Ovary (tissue), 9 donors: Measurements from ENCODE around the gene HNRNPH3. TPM values are rescaled to one million over a fixed set of nuclear protein-coding genes. Genes with fewer than 3 reads are reported as not detected.
"Not testable (repeated sequence)": the region's sequence is repeated elsewhere in the genome, so short reads cannot be mapped to it uniquely, and the experiment has no call there.

Experiments used
- DNase-seq, 5 donors: peaks; one replicate each; pipeline ENCODE4 v3.0.0-alpha.2; 2019 to 2020
- H3K27ac ChIP-seq, 2 donors: fragments of 200-600 bp; one replicate each; pipeline versions ENCODE4 v1.5.1 to v1.8.0; 2019 to 2022
- H3K27me3 ChIP-seq: fragments of 200-600 bp; one replicate; pipeline ENCODE4 v1.8.0; 2022
- H3K36me3 ChIP-seq: fragments of 200-600 bp; sonication (generic); one replicate; pipeline ENCODE4 v1.5.1; 2019
- H3K4me1 ChIP-seq: one replicate; pipeline ENCODE4 v1.8.1; 2013; ENCODE audit warnings: mild to moderate bottlenecking, moderate library complexity; ENCODE audit not compliant: insufficient read depth
- H3K4me3 ChIP-seq: fragments of 200-600 bp; sonication (generic); one replicate; pipeline ENCODE4 v1.5.1; 2017
- H3K9me3 ChIP-seq, 2 donors: fragments of 200-600 bp in 1 of 2; sonication (generic) in 1 of 2; one replicate each; pipeline versions ENCODE4 v1.5.1 to v1.8.1; 2013 to 2019; ENCODE audit warnings: mild to moderate bottlenecking in 1 of 2, moderate library complexity in 1 of 2
- EP300 ChIP-seq: sonication (generic); formaldehyde crosslinking; IDR thresholded peaks from one replicate; pipeline ENCODE4 v1.6.1; 2017; ENCODE audit warnings: antibody characterized with exemption
- POLR2A ChIP-seq: fragments of 450-650 bp; IDR thresholded peaks from one replicate; pipeline ENCODE4 v1.6.1; 2017; ENCODE audit warnings: antibody characterized with exemption, mild to moderate bottlenecking, moderate library complexity
- WGBS, 3 donors: extraction: QIAGEN DNeasy Blood & Tissue Kit in 1 of 3; methylation state at CpG; one replicate each; pipeline versions ENCODE4 v1.1.5 to v1.1.7; 2013 to 2017; 5-methylcytosine and 5-hydroxymethylcytosine counted together
- intact Hi-C, 4 donors: fragments of 100-400 bp; cut with DNase I; formaldehyde crosslinking; loops; one replicate each; pipeline versions ENCODE4 v1.11.0 to v1.15.1; 2022 to 2023
- polyA plus RNA-seq, 2 donors: library from polyadenylated mRNA; stranded (reverse); fragments of 200-250 nt in 1 of 2; fragments of 350-450 nt in 1 of 2; fragmentation: Illumina TruSeq in 1 of 2; extraction: RNeasy Lipid Tissue Mini Kit (QIAGEN cat#74804) in 1 of 2; gene quantifications; one replicate each; pipeline ENCODE4 v1.2.3, GENCODE V29; 2013 to 2014
- total RNA-seq, 7 donors: library from RNA; depleted of rRNA in 2 of 7; stranded (reverse); fragments of >200 nt in 2 of 7; fragmentation: NEBNext Ultra II Directional in 3 of 7; extraction: Animal tissue kit (Norgen Biotek cat#: 25700) in 3 of 7; gene quantifications; one replicate each; pipeline versions ENCODE4 v1.1.0 to v1.2.4, GENCODE V29; 2016 to 2023
- TF ChIP-seq, protein P1 (sequence below), 3 donors: fragments of 450-650 bp in 2 of 3; fragments of 200-600 bp in 1 of 3; IDR thresholded peaks; one replicate each; pipeline versions ENCODE4 v1.5.1 to v1.8.0; 2016 to 2022; ENCODE audit warnings: antibody characterized with exemption in 3 of 3, mild to moderate bottlenecking in 1 of 3
- donor health status: DM: no; HTN: no; CAD: no; lungs with moderate emphysema.
- donor health status: DM: no; HTN: no; CAD: no.
- donor health status: Bipolar disorder and iron deficiency.
- donor health status: DM: yes; HTN: yes; CAD: no.
- donor health status: DM: no; HTN: no; CAD: no.
- donor health status: DM: yes; HTN: yes; CAD: no.

The HNRNPH3 gene
- total and polyA plus RNA-seq, 9 donors = 38.9 to 337 (median 123) TPM

DNA sequence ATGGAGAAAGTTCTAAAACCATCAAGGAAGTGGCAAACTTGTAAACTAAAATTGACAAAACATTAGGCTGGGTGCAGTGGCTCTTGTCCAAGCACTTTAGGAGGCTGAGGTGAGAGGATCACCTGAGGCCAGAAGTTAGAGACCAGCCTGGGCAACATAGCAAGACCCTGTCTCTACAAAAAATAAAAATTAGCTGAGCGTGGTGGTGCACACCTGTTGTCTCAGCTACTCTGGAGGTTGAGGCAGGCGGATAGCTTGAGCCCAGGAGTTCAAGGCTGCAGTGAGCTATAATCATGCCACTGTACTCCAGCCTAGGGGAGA is 29.4 kb upstream of the HNRNPH3 start:
- H3K27me3 ChIP-seq = no peaks in the 10 kb centered on the region
- no peaks in the 10 kb centered on the region for H3K36me3 ChIP-seq
- intact Hi-C loops = no loop called here
- H3K4me1 ChIP-seq = no peaks in the 10 kb centered on the region
- DNase-seq = no peak
- WGBS, 3 donors = 30 to 69% (median 32%) methylated on average over 2 of the region's 2 CpGs
- no peak overlapping the region for H3K4me3 ChIP-seq
- TF ChIP-seq EP300 (no peak), POLR2A (no peak)
- TF ChIP-seq, protein P1, sequence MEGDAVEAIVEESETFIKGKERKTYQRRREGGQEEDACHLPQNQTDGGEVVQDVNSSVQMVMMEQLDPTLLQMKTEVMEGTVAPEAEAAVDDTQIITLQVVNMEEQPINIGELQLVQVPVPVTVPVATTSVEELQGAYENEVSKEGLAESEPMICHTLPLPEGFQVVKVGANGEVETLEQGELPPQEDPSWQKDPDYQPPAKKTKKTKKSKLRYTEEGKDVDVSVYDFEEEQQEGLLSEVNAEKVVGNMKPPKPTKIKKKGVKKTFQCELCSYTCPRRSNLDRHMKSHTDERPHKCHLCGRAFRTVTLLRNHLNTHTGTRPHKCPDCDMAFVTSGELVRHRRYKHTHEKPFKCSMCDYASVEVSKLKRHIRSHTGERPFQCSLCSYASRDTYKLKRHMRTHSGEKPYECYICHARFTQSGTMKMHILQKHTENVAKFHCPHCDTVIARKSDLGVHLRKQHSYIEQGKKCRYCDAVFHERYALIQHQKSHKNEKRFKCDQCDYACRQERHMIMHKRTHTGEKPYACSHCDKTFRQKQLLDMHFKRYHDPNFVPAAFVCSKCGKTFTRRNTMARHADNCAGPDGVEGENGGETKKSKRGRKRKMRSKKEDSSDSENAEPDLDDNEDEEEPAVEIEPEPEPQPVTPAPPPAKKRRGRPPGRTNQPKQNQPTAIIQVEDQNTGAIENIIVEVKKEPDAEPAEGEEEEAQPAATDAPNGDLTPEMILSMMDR (IDR thresholded peaks at IDR 0.05) = no peak
- no peaks in the 10 kb centered on the region for H3K9me3 ChIP-seq
- H3K27ac ChIP-seq = no peak overlapping the region

DNA sequence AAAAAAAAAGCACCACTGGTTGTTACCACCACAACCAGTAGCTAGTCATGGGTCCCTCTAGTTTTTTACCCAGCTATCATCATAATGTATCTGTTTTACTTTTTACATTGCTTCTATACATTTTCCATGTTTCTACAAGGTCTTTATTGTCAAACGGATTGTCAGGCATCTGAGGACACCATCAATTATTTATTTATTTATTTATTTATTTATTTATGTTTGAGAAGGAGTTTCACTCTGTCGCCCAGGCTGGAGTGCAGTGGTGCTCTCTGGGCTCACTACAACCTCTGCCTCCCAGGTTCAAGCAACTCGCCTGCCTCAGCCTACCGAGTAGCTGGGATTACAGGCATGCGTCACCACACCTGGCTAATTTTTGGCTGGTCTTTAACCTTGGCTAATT is 29.0 kb upstream of the HNRNPH3 start:
- Histone ChIP-seq H3K27ac (no peak overlapping the region), H3K36me3 (no peaks in the 10 kb centered on the region), H3K27me3 (no peaks in the 10 kb centered on the region), H3K4me3 (no peak overlapping the region), H3K9me3 (no peaks in the 10 kb centered on the region), H3K4me1 (no peaks in the 10 kb centered on the region)
- DNase-seq = no peak
- TF ChIP-seq, protein P1 (IDR thresholded peaks at IDR 0.05) = no peak
- TF ChIP-seq POLR2A (no peak), EP300 (no peak)
- intact Hi-C loops = no loop called here
- 71 to 82% (median 73%) methylated on average over 5 of the region's 5 CpGs for WGBS, 3 donors

DNA sequence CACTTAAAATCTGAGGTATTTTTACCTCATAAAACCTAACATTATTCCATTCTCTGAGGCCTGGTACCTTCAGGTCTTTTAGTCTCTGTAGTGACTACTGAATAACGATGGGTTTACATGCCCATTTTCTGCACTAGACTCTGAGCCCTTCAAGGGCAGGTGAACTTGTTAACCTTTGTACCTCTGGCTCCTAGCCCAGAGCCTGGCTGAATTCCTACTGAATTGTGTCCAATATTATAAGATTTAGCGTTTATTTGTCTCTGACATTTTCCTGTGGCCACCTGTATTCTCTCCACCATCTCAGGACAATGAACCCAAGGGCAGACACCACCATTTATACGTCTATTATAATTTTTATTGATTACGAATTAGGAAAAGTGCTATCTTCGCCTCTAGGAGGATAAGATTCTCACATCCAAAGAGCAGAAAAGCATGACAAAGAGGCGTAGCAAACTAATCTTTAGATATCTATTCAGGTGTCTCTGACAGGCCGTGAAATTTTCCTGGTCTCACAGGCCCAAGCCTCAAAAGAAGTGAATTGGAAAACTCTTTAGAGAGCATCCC is 27.9 kb upstream of the HNRNPH3 start:
- Histone ChIP-seq H3K9me3 (no peaks in the 10 kb centered on the region), H3K27me3 (no peaks in the 10 kb centered on the region), H3K27ac (no peak overlapping the region), H3K36me3 (no peaks in the 10 kb centered on the region), H3K4me3 (no peak overlapping the region), H3K4me1 (no peaks in the 10 kb centered on the region)
- intact Hi-C loops = no loop called here
- TF ChIP-seq POLR2A (no peak), EP300 (no peak)
- TF ChIP-seq, protein P1 (IDR thresholded peaks at IDR 0.05) = no peak
- no peak for DNase-seq
- WGBS, 3 donors = 63 to 72% (median 65%) methylated on average over 7 of the region's 7 CpGs

DNA sequence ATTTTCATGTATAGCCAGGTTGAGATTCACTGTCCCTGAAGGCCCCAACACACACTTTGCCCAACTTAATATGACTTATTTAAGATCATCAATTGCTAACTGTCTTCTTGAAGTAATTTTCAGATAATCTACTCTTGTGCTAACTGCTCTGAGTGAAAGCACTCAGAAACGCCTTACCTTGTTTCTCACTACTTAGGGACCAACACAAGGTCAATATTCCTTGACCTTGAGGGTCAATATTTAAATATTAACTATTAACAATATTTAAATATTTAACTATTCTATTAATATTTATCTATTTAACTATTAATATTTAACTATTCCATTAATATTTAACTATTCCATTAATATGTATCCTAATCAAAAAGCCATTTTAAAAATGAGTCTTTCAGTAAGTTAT is 26.0 kb upstream of the HNRNPH3 start:
- 0 to 54% (median 0%) methylated on average over 1 of the region's 1 CpG for WGBS, 3 donors
- H3K36me3 ChIP-seq = no peaks in the 10 kb centered on the region
- H3K27ac ChIP-seq = no peak overlapping the region
- DNase-seq = no peak
- no peak for TF ChIP-seq EP300
- TF ChIP-seq POLR2A = no peak
- TF ChIP-seq, protein P1 (IDR thresholded peaks at IDR 0.05) = no peak
- H3K9me3 ChIP-seq = no peaks in the 10 kb centered on the region
- H3K4me1 ChIP-seq = no peaks in the 10 kb centered on the region
- intact Hi-C loops = no loop called here
- H3K4me3 ChIP-seq = no peak overlapping the region
- no peaks in the 10 kb centered on the region for H3K27me3 ChIP-seq

DNA sequence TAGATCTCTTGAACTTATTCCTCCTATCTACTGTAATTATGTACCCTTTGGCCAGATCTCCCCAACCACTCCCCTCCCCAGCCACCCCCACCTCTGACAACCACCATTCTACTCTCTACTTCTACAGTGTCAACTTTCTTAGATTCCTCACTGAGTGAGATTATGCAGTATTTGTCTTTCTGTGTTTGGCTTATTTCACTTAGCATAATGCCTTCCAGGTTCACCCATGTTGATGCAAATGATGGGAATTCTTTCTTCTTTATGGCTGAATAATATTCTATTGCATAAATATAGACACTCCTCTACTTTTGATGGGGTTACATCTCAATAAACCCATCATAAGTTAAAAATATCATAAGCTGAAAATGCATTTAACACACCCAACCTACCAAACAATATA is 21.3 kb upstream of the HNRNPH3 start:
- intact Hi-C loops = no loop called here
- Histone ChIP-seq H3K27ac (no peak overlapping the region), H3K4me3 (no peak overlapping the region), H3K9me3 (no peaks in the 10 kb centered on the region), H3K36me3 (no peaks in the 10 kb centered on the region), H3K4me1 (no peaks in the 10 kb centered on the region), H3K27me3 (no peaks in the 10 kb centered on the region)
- TF ChIP-seq EP300 (no peak), POLR2A (no peak)
- TF ChIP-seq, protein P1 (IDR thresholded peaks at IDR 0.05) = no peak
- DNase-seq = no peak

DNA sequence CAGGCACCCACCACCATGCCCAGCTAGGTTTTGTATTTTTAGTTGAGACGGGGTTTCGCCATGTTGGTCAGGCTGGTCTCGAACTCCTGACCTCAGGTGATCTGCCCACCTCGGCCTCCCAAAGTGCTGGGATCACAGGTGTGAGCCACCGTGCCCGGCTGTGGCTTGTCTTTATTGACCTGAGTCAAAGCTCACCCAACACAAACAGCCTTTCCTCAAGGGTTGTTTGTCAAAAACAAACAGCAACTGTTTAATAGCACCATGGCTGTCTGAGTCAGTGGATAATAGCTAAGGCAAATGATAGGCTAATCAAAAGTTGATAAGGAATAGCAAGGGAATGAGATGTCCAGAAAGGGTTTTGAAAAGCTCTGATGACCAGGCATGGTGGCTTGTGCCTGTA is 16.9 kb upstream of the HNRNPH3 start:
- H3K27ac ChIP-seq, H3K4me3 ChIP-seq, H3K9me3 ChIP-seq, H3K36me3 ChIP-seq, H3K4me1 ChIP-seq, DNase-seq, intact Hi-C loops, H3K27me3 ChIP-seq: not testable (repeated sequence)
- 95 to 97% (median 95%) methylated on average over 6 of the region's 6 CpGs for WGBS, 3 donors
